ENCODE data around the gene STRA8. TPM values are rescaled to one million over a fixed set of nuclear protein-coding genes. Genes with fewer than 3 reads are reported as not detected.

The STRA8 gene
- polyA plus RNA-seq, 1 donor (not counting 4 experiments of a cell fraction or from before 2014, with no cell fraction given), result not detected

- H3K79me2 ChIP-seq (ENCODE audit: control insufficient read depth, insufficient read depth, low read length), result peaks cover 5% of the 10 kb centered on the region
- H3K9me3 ChIP-seq (ENCODE audit: control insufficient read depth, low read depth, low read length), result no peaks in the 10 kb centered on the region
- FAIRE-seq (no peak), DNase-seq (ENCODE audit: low read depth, low spot score) (no peak)
- peaks cover 30 to 40% of the 10 kb centered on the region in 2 experiments for H3K36me3 ChIP-seq (ENCODE audit: control insufficient read depth in 2 of 2, extremely low read depth in 1 of 2, insufficient read depth in 2 of 2, low read length in 2 of 2)
- H3K27me3 ChIP-seq (ENCODE audit: control insufficient read depth, extremely low read depth, insufficient read depth, low read length), result no peaks in the 10 kb centered on the region
- H2AFZ ChIP-seq (ENCODE audit: control insufficient read depth, low read length), result no peak overlapping the region
- peaks cover 2% of the 10 kb centered on the region for H3K9me1 ChIP-seq (ENCODE audit: control insufficient read depth, extremely low read depth, insufficient read depth, low read length)
- H3K4me3 ChIP-seq (ENCODE audit: control insufficient read depth in 2 of 3, extremely low read depth in 1 of 3, insufficient read depth in 2 of 3, low read depth in 1 of 3, low read length in 3 of 3), result no peak overlapping the region
- H3K4me2 ChIP-seq (ENCODE audit: control insufficient read depth, extremely low read depth, insufficient read depth, low read depth, low read length), result no peak overlapping the region
- dilution Hi-C loops (cut with MboI; ENCODE audit: extremely low pct_ligation_motif_present, low sequenced_read_pairs), result no loop called here
- no peak for TF ChIP-seq EZH2 (IDR thresholded peaks at IDR 0.05; ENCODE audit: low read length)
- H3K9ac ChIP-seq (ENCODE audit: control insufficient read depth, extremely low read depth, insufficient read depth, low read length), result no peak overlapping the region
- no peak overlapping the region for H3K27ac ChIP-seq (ENCODE audit: control insufficient read depth, insufficient read depth, low read length)
- peaks cover 26% of the 10 kb centered on the region for H3K4me1 ChIP-seq (ENCODE audit: control insufficient read depth, extremely low read depth, insufficient read depth, low read length)
- H4K20me1 ChIP-seq (ENCODE audit: control insufficient read depth, extremely low read depth, insufficient read depth, low read length), result no peaks in the 10 kb centered on the region
These were observed 36.3 kb upstream of the STRA8 start for GRCh38 chr7:135197343-135197742.

- Histone ChIP-seq H2AFZ (ENCODE audit: control insufficient read depth, low read length) (no peak overlapping the region), H3K4me1 (ENCODE audit: control insufficient read depth, extremely low read depth, insufficient read depth, low read length) (peaks cover 19% of the 10 kb centered on the region), H3K36me3 (ENCODE audit: control insufficient read depth in 2 of 2, extremely low read depth in 1 of 2, insufficient read depth in 2 of 2, low read length in 2 of 2) (peaks cover 31 to 41% of the 10 kb centered on the region in 2 experiments), H3K4me3 (ENCODE audit: control insufficient read depth in 2 of 3, extremely low read depth in 1 of 3, insufficient read depth in 2 of 3, low read depth in 1 of 3, low read length in 3 of 3) (no peak overlapping the region), H3K79me2 (ENCODE audit: control insufficient read depth, insufficient read depth, low read length) (peaks cover 9% of the 10 kb centered on the region), H3K9me3 (ENCODE audit: control insufficient read depth, low read depth, low read length) (no peaks in the 10 kb centered on the region), H3K27ac (ENCODE audit: control insufficient read depth, insufficient read depth, low read length) (no peak overlapping the region), H3K9ac (ENCODE audit: control insufficient read depth, extremely low read depth, insufficient read depth, low read length) (no peak overlapping the region), H4K20me1 (ENCODE audit: control insufficient read depth, extremely low read depth, insufficient read depth, low read length) (no peaks in the 10 kb centered on the region), H3K27me3 (ENCODE audit: control insufficient read depth, extremely low read depth, insufficient read depth, low read length) (no peaks in the 10 kb centered on the region), H3K4me2 (ENCODE audit: control insufficient read depth, extremely low read depth, insufficient read depth, low read depth, low read length) (no peak overlapping the region), H3K9me1 (ENCODE audit: control insufficient read depth, extremely low read depth, insufficient read depth, low read length) (no peaks in the 10 kb centered on the region)
- TF ChIP-seq EZH2 (IDR thresholded peaks at IDR 0.05; ENCODE audit: low read length), result no peak
- TF ChIP-seq, protein P1, sequence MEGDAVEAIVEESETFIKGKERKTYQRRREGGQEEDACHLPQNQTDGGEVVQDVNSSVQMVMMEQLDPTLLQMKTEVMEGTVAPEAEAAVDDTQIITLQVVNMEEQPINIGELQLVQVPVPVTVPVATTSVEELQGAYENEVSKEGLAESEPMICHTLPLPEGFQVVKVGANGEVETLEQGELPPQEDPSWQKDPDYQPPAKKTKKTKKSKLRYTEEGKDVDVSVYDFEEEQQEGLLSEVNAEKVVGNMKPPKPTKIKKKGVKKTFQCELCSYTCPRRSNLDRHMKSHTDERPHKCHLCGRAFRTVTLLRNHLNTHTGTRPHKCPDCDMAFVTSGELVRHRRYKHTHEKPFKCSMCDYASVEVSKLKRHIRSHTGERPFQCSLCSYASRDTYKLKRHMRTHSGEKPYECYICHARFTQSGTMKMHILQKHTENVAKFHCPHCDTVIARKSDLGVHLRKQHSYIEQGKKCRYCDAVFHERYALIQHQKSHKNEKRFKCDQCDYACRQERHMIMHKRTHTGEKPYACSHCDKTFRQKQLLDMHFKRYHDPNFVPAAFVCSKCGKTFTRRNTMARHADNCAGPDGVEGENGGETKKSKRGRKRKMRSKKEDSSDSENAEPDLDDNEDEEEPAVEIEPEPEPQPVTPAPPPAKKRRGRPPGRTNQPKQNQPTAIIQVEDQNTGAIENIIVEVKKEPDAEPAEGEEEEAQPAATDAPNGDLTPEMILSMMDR (optimal IDR thresholded peaks at IDR 0.05 in 1 of 3, IDR thresholded peaks at IDR 0.05 in 1 of 3, conservative IDR thresholded peaks at IDR 0.05 in 1 of 3; ENCODE audit: extremely low read depth in 1 of 3, insufficient read depth in 2 of 3, low read length in 3 of 3), result no peak
- FAIRE-seq, result no peak
- dilution Hi-C loops (cut with MboI; ENCODE audit: extremely low pct_ligation_motif_present, low sequenced_read_pairs), result no loop called here
- DNase-seq (ENCODE audit: low read depth, low spot score), result no peak
These were observed 35.6 kb upstream of the STRA8 start for GRCh38 chr7:135197906-135198655.
